CD8-positive, alpha-beta memory T cell (primary cell): ENCODE data around the gene LSAMP. TPM values are rescaled to one million over a fixed set of nuclear protein-coding genes. Genes with fewer than 3 reads are reported as not detected.

Source experiments
- CTCF ChIA-PET: fragments of 350-600 bp; sonication (Branson Sonifier 250); formaldehyde crosslinking; loops from one replicate; lab custom pipeline; 2021; ENCODE audit warnings: antibody characterized with exemption; lab: Charles Lee
- POLR2A ChIA-PET: fragments of 350-600 bp; sonication (Branson Sonifier 250); formaldehyde crosslinking; loops from one replicate; lab custom pipeline; 2021; ENCODE audit warnings: antibody characterized with exemption; lab: Charles Lee
- DNase-seq, 5 donors: peaks; one replicate each; pipeline versions ENCODE4 v3.0.0 to v3.0.0-alpha.2; 2020 to 2022; ENCODE audit warnings: mixed read lengths in 1 of 5
- H3K27ac ChIP-seq: one replicate; pipeline ENCODE4 v1.7.0; 2013; ENCODE audit warnings: low read depth, mild to moderate bottlenecking, low read length, moderate library complexity
- H3K27me3 ChIP-seq: 2 replicates; pipeline ENCODE4 v1.7.0; 2013; ENCODE audit warnings: low read length, mild to moderate bottlenecking; ENCODE audit not compliant: insufficient read depth, poor library complexity, severe bottlenecking
- H3K36me3 ChIP-seq: 2 replicates; pipeline ENCODE4 v1.7.0; 2013; ENCODE audit warnings: mild to moderate bottlenecking, low read length, moderate library complexity; ENCODE audit not compliant: insufficient read depth
- H3K4me1 ChIP-seq: 2 replicates; pipeline ENCODE4 v1.7.0; 2013; ENCODE audit warnings: mild to moderate bottlenecking, low read length, moderate library complexity; ENCODE audit not compliant: insufficient read depth
- H3K4me3 ChIP-seq: 2 replicates; pipeline ENCODE4 v1.7.0; 2013; ENCODE audit warnings: mild to moderate bottlenecking, low read length
- H3K9me3 ChIP-seq: 2 replicates; pipeline ENCODE4 v1.7.0; 2013; ENCODE audit warnings: mild to moderate bottlenecking, low read length
- H3K27ac Mint-ChIP-seq, 8 donors: one replicate each; pipeline ENCODE4 v1.8.0; 2020 to 2021; ENCODE audit warnings: mixed read lengths in 8 of 8, mild to moderate bottlenecking in 6 of 8, inconsistent platforms in 3 of 8, moderate library complexity in 3 of 8
- H3K27me3 Mint-ChIP-seq, 2 donors: one replicate each; pipeline ENCODE4 v1.8.0; 2020 to 2021; ENCODE audit warnings: mixed read lengths in 2 of 2, mild to moderate bottlenecking in 1 of 2, moderate library complexity in 1 of 2
- H3K36me3 Mint-ChIP-seq, 3 donors: one replicate each; pipeline ENCODE4 v1.8.0; 2020 to 2021; ENCODE audit warnings: mixed read lengths in 3 of 3, inconsistent platforms in 1 of 3, mild to moderate bottlenecking in 1 of 3
- H3K4me1 Mint-ChIP-seq, 3 donors: one replicate each; pipeline ENCODE4 v1.8.0; 2020 to 2021; ENCODE audit warnings: mixed read lengths in 3 of 3, inconsistent platforms in 1 of 3, mild to moderate bottlenecking in 1 of 3
- H3K4me3 Mint-ChIP-seq, 7 donors: one replicate each; pipeline ENCODE4 v1.8.0; 2020 to 2021; ENCODE audit warnings: mixed read lengths in 7 of 7, mild to moderate bottlenecking in 6 of 7, moderate library complexity in 4 of 7, inconsistent platforms in 2 of 7
- H3K9me3 Mint-ChIP-seq, 5 donors: one replicate each; pipeline ENCODE4 v1.8.0; 2020 to 2022; ENCODE audit warnings: mixed read lengths in 5 of 5, mild to moderate bottlenecking in 3 of 5, moderate library complexity in 2 of 5, inconsistent platforms in 1 of 5
- polyA plus RNA-seq: library from polyadenylated mRNA; unstranded; fragments of 300-500 nt; fragmentation: Illumina TruSeq; gene quantifications from one replicate; pipeline ENCODE4 v1.2.3, GENCODE V29; 2021
- total RNA-seq, 2 experiments: library from RNA; stranded (reverse); gene quantifications; one replicate each; pipeline ENCODE4 v1.2.3, GENCODE V29; 2021

The LSAMP gene
- total and polyA plus RNA-seq, 3 experiments from 2014 or later, result not detected

DNA sequence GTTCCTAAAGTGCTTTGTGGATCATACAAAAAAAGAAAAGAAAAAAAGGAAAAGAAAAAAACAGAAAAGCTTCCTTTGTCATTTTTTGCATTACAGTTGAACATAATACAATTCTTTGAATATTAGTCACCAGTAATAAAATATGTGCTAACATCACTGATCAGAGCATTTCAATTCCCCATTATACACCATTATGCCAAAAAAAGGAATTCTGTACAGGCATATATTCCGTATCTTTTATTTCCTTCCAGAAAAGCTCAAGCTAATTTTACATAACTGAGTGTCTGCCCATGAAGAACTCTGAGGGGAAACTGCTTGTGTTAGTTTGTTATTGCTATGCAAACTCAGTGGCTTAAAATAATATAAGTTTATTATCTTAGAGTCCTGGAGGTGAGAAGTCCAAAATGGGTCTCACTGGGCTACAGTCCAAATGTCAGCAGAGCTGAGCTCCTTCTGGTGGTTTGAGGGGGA, 444.1 kb downstream of the LSAMP start:
- H3K27me3 ChIP-seq, result no peaks in the 10 kb centered on the region
- no peak overlapping the region for H3K4me3 ChIP-seq
- no peaks in the 10 kb centered on the region for H3K4me1 ChIP-seq
- Mint-ChIP-seq H3K36me3 (no peaks in the 10 kb centered on the region), H3K27ac (no peak overlapping the region), H3K9me3 (peaks cover 0 to 3% (median 0%) of the 10 kb centered on the region in 5 donors), H3K4me1 (no peaks in the 10 kb centered on the region), H3K27me3 (no peaks in the 10 kb centered on the region), H3K4me3 (no peak overlapping the region)
- no peaks in the 10 kb centered on the region for H3K9me3 ChIP-seq
- no peak overlapping the region for H3K27ac ChIP-seq
- CTCF ChIA-PET, result no interaction called here
- H3K36me3 ChIP-seq, result no peaks in the 10 kb centered on the region
- POLR2A ChIA-PET, result no interaction called here
- no peak for DNase-seq

- POLR2A ChIA-PET, result no interaction called here
- CTCF ChIA-PET, result no interaction called here
- DNase-seq, result no peak
- Mint-ChIP-seq H3K4me1 (no peaks in the 10 kb centered on the region), H3K4me3 (no peak overlapping the region), H3K27ac (no peak overlapping the region), H3K9me3 (no peaks in the 10 kb centered on the region), H3K36me3 (no peaks in the 10 kb centered on the region), H3K27me3 (no peaks in the 10 kb centered on the region)
- H3K27ac ChIP-seq, result no peak overlapping the region
- no peaks in the 10 kb centered on the region for H3K27me3 ChIP-seq
- no peaks in the 10 kb centered on the region for H3K4me1 ChIP-seq
- H3K4me3 ChIP-seq, result no peak overlapping the region
- no peaks in the 10 kb centered on the region for H3K36me3 ChIP-seq
- no peaks in the 10 kb centered on the region for H3K9me3 ChIP-seq
These were observed 445.0 kb downstream of the LSAMP start for GRCh38 chr3:116000311-116000710.

- Histone ChIP-seq H3K9me3 (no peaks in the 10 kb centered on the region), H3K4me3 (no peak overlapping the region), H3K27me3 (no peaks in the 10 kb centered on the region), H3K27ac (no peak overlapping the region), H3K36me3 (no peaks in the 10 kb centered on the region), H3K4me1 (no peaks in the 10 kb centered on the region)
- Mint-ChIP-seq H3K27me3 (no peaks in the 10 kb centered on the region), H3K9me3 (no peaks in the 10 kb centered on the region), H3K27ac (no peak overlapping the region), H3K4me3 (no peak overlapping the region), H3K36me3 (no peaks in the 10 kb centered on the region), H3K4me1 (no peaks in the 10 kb centered on the region)
- no peak for DNase-seq
- ChIA-PET POLR2A (no interaction called here), CTCF (no interaction called here)
These were observed 445.7 kb downstream of the LSAMP start for GRCh38 chr3:115999613-116000012.

GRCh38 chr3:115999001-115999585, 446.2 kb downstream of the LSAMP start:
- POLR2A ChIA-PET, result no interaction called here
- Mint-ChIP-seq H3K4me1 (no peaks in the 10 kb centered on the region), H3K9me3 (no peaks in the 10 kb centered on the region), H3K4me3 (no peak overlapping the region), H3K36me3 (no peaks in the 10 kb centered on the region), H3K27ac (no peak overlapping the region), H3K27me3 (no peaks in the 10 kb centered on the region)
- Histone ChIP-seq H3K36me3 (no peaks in the 10 kb centered on the region), H3K27me3 (no peaks in the 10 kb centered on the region), H3K9me3 (no peaks in the 10 kb centered on the region), H3K4me1 (no peaks in the 10 kb centered on the region), H3K27ac (no peak overlapping the region), H3K4me3 (no peak overlapping the region)
- CTCF ChIA-PET, result no interaction called here
- DNase-seq, result no peak

DNA sequence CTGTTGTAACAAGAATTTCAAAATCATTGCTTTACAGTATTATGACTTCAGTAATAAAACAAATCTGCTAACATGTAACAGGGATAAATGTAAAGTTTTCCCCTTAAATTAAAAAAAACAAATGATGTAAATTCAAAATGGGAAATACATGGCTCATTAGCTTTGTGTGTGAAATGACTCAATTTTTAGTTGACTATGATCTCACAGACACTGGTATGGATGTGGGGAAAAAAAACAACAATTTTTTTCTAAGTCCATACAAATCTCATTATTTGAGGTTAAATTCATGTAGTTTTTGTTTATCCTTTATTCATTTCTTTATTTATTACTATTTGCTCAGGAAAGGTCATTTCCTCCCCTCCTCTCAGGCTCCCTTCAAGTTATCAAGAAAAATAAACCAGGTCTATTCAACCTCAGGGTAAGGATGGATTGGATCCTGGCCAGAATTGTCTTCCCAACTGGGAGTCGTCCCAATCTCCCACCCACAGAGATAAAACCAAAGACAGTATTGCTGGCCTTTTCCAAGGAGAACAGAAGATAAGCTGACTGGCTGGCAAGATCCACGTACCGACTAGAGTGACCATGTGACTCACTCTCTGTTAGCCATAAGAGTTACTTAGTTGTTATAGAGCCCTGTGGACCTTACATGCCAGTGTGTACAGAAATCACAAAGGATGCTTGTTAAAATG, 448.7 kb downstream of the LSAMP start:
- no peak for DNase-seq
- Histone ChIP-seq H3K4me1 (no peaks in the 10 kb centered on the region), H3K36me3 (no peaks in the 10 kb centered on the region), H3K27me3 (no peaks in the 10 kb centered on the region), H3K27ac (no peak overlapping the region), H3K9me3 (no peaks in the 10 kb centered on the region), H3K4me3 (no peak overlapping the region)
- Mint-ChIP-seq H3K4me1 (no peaks in the 10 kb centered on the region), H3K27ac (no peak overlapping the region), H3K36me3 (no peaks in the 10 kb centered on the region), H3K9me3 (no peaks in the 10 kb centered on the region), H3K4me3 (no peak overlapping the region), H3K27me3 (no peaks in the 10 kb centered on the region)
- CTCF ChIA-PET, result no interaction called here
- POLR2A ChIA-PET, result no interaction called here

DNA sequence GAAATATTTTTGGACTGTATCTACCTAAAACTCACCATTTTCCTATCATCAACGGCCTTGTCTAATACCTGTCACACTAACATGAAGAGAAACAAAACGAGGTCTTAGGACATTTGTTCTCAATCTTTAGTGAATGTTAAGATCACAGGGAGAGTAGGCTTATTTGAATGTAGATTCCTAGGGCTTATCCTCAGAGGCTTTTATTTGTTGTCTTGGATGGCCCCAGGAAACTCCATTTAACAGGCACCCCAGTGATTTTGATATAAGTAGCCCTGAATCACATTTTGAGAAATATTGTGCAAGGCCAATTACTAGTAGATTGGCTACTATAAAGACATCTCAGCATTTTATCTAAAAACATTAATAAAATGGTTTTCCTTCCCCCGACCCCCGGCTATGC, 454.6 kb downstream of the LSAMP start:
- Histone ChIP-seq H3K36me3 (no peaks in the 10 kb centered on the region), H3K4me1 (no peaks in the 10 kb centered on the region), H3K4me3 (no peak overlapping the region), H3K27me3 (no peaks in the 10 kb centered on the region), H3K9me3 (no peaks in the 10 kb centered on the region), H3K27ac (no peak overlapping the region)
- no peak overlapping the region for H3K27ac Mint-ChIP-seq
- no peaks in the 10 kb centered on the region for H3K9me3 Mint-ChIP-seq
- no peaks in the 10 kb centered on the region for H3K4me1 Mint-ChIP-seq
- H3K27me3 Mint-ChIP-seq, result no peaks in the 10 kb centered on the region
- H3K4me3 Mint-ChIP-seq, result no peak overlapping the region
- DNase-seq, result no peak
- no peaks in the 10 kb centered on the region for H3K36me3 Mint-ChIP-seq
- POLR2A ChIA-PET, result no interaction called here
- CTCF ChIA-PET, result no interaction called here

DNA sequence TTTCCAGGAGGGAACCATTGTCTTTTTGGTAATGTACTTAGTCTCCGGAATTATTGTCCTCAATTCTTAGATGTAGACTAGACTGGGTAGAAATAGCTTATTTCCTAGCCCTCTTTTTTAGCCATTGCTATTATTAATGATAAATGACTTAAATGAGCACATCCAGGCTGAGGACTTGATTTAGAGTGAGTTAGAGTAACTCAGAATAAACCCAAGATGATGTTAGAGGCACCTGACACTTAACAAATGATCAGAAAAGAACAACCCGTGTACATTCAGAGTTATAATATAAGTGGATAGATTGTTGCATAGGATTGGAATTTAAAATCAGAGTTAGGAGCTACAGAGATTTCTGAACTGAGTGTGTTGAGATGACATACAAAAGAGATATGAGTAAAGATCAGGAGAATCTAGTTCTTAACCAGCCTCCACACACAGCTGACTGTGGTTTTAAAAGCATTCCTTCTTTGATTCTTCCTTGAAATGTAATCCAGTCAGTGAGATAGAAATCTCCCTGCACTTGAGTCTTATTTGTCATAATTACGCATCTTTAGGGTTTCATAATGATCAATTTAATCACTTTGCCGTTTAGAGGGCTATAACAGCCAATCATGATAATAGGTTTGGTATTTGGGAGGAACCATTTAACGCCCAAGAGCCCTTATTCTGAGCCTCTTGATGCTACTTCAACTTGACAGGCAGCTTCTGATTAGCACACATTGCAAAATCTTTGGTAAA, 455.4 kb downstream of the LSAMP start:
- H3K27me3 ChIP-seq, result no peaks in the 10 kb centered on the region
- no peak overlapping the region for H3K27ac ChIP-seq
- Mint-ChIP-seq H3K9me3 (no peaks in the 10 kb centered on the region), H3K36me3 (no peaks in the 10 kb centered on the region), H3K4me3 (no peak overlapping the region), H3K27me3 (no peaks in the 10 kb centered on the region), H3K27ac (no peak overlapping the region), H3K4me1 (no peaks in the 10 kb centered on the region)
- no peaks in the 10 kb centered on the region for H3K9me3 ChIP-seq
- ChIA-PET CTCF (no interaction called here), POLR2A (no interaction called here)
- no peaks in the 10 kb centered on the region for H3K36me3 ChIP-seq
- no peaks in the 10 kb centered on the region for H3K4me1 ChIP-seq
- no peak for DNase-seq
- no peak overlapping the region for H3K4me3 ChIP-seq

DNA sequence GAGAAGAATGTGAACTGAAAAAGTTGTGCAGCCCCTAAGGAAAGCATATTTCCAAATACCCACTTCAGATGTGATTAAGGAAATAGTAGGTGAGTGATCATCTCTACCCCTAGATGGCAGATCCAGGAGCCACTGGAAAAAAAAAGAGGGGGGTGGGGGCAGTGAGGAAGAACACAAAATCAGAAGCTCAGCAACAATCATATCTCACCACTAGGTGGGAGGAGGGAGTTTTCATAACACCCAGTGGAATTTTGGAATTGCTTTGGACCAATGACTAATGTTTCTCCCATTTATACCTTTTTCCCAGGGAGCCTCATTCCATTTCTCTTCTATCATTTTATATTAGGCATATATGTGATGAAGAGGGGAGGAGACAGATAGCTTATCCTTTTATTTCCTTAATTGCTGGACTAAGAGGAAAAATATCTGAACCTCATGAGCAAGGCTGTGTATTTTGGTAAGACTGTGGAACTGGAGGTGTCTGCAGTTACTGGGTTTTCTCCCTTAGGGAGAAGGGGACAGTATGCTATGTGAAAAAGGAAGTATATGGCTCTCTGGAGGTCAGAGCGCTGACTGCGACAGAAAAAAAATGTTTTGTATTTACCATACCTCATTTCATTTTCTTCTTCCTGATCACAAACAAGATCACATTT, 458.6 kb downstream of the LSAMP start:
- Mint-ChIP-seq H3K36me3 (peaks cover 0 to 2% (median 0%) of the 10 kb centered on the region in 3 donors), H3K27ac (no peak overlapping the region), H3K9me3 (peaks cover 0 to 1% (median 0%) of the 10 kb centered on the region in 5 donors), H3K4me1 (no peaks in the 10 kb centered on the region), H3K27me3 (no peaks in the 10 kb centered on the region), H3K4me3 (no peak overlapping the region)
- Histone ChIP-seq H3K27ac (no peak overlapping the region), H3K9me3 (no peaks in the 10 kb centered on the region), H3K36me3 (no peaks in the 10 kb centered on the region), H3K4me3 (no peak overlapping the region), H3K4me1 (no peaks in the 10 kb centered on the region), H3K27me3 (no peaks in the 10 kb centered on the region)
- no peak for DNase-seq
- ChIA-PET POLR2A (no interaction called here), CTCF (no interaction called here)
